ENCODE measurements around the gene BTF3L4.

- TF ChIP-seq CTCF (IDR thresholded peaks at IDR 0.05; ENCODE audit: insufficient read depth, low read length) = no peak
- TF ChIP-seq POLR2AphosphoS5 (IDR thresholded peaks at IDR 0.05; ENCODE audit: low read depth) = no peak
- no peak for TF ChIP-seq REST (IDR thresholded peaks at IDR 0.05; ENCODE audit: insufficient replicate concordance, low read depth)
Observed at GRCh38 chr1:52054496-52055065, 1.5 kb upstream of the BTF3L4 start.

Measured in HL-60 (cell line).